GM23338 (cell line): ENCODE measurements around the gene ABHD5. TPM values are rescaled to one million over a fixed set of nuclear protein-coding genes. Genes with fewer than 3 reads are reported as not detected.

Experiments
- ATAC-seq: fragments of 200-7000 bp; cut with Tn5 transposase; 3 replicates; pipeline ENCODE4 v1.9.1; 2020
- DNase-seq: peaks from one replicate; pipeline ENCODE4 v3.0.0-alpha.2; 2015; ENCODE audit warnings: low spot score
- H2AFZ ChIP-seq: fragments of 200-600 bp; sonication (generic); 2 replicates; pipeline ENCODE4 v1.8.0; 2016; ENCODE audit warnings: antibody characterized with exemption, mild to moderate bottlenecking, moderate library complexity
- H3F3A ChIP-seq: fragments of 200-600 bp; sonication (generic); replicated peaks from 2 replicates; pipeline ENCODE4 v1.8.0; 2017; ENCODE audit warnings: antibody characterized with exemption, mixed run types, low read depth
- H3K27ac ChIP-seq: fragments of 200-600 bp; sonication (generic); 2 replicates; pipeline ENCODE4 v1.6.1; 2016; ENCODE audit warnings: low read depth
- H3K27me3 ChIP-seq: fragments of 200-600 bp; sonication (generic); 2 replicates; pipeline ENCODE4 v1.8.0; 2016; ENCODE audit warnings: mild to moderate bottlenecking, mixed run types, moderate library complexity; ENCODE audit not compliant: insufficient read depth
- H3K36me3 ChIP-seq: fragments of 200-600 bp; sonication (generic); 2 replicates; pipeline ENCODE4 v1.8.0; 2016; ENCODE audit warnings: mild to moderate bottlenecking; ENCODE audit not compliant: insufficient read depth
- H3K4me1 ChIP-seq: fragments of 200-600 bp; sonication (generic); 2 replicates; pipeline ENCODE4 v1.8.0; 2016; ENCODE audit warnings: mild to moderate bottlenecking, moderate library complexity; ENCODE audit not compliant: insufficient read depth
- H3K4me2 ChIP-seq: fragments of 200-600 bp; sonication (generic); 2 replicates; pipeline ENCODE4 v1.7.1; 2017; ENCODE audit warnings: mixed run types
- H3K4me3 ChIP-seq: fragments of 200-600 bp; sonication (generic); 2 replicates; pipeline ENCODE4 v1.6.1; 2016; ENCODE audit warnings: mixed run types
- H3K79me2 ChIP-seq: fragments of 200-600 bp; sonication (generic); replicated peaks from 2 replicates; pipeline ENCODE4 v1.8.0; 2017; ENCODE audit warnings: mild to moderate bottlenecking; ENCODE audit not compliant: insufficient read depth
- H3K9me2 ChIP-seq: fragments of 200-600 bp; sonication (generic); 2 replicates; pipeline ENCODE4 v1.8.0; 2017; ENCODE audit not compliant: insufficient read depth
- H4K20me1 ChIP-seq: fragments of 200-600 bp; sonication (generic); replicated peaks from 2 replicates; pipeline ENCODE4 v1.8.0; 2017; ENCODE audit warnings: mild to moderate bottlenecking; ENCODE audit not compliant: insufficient read depth
- H3K27ac Mint-ChIP-seq: 2 replicates; pipeline ENCODE4 v1.8.0; 2020; ENCODE audit warnings: inconsistent platforms, mild to moderate bottlenecking, moderate library complexity, mixed read lengths
- H3K27me3 Mint-ChIP-seq: 3 replicates; pipeline ENCODE4 v1.8.0; 2022; ENCODE audit warnings: low read depth, mild to moderate bottlenecking, moderate library complexity, mixed read lengths, inconsistent platforms; ENCODE audit not compliant: insufficient read depth, poor library complexity
- H3K36me3 Mint-ChIP-seq: 3 replicates; pipeline ENCODE4 v1.8.0; 2021; ENCODE audit warnings: low read depth, mild to moderate bottlenecking, inconsistent platforms, moderate library complexity, mixed read lengths
- H3K4me1 Mint-ChIP-seq: 3 replicates; pipeline ENCODE4 v1.8.0; 2020; ENCODE audit warnings: mild to moderate bottlenecking, inconsistent platforms, mixed read lengths
- H3K4me3 Mint-ChIP-seq: 3 replicates; pipeline ENCODE4 v1.8.0; 2021; ENCODE audit warnings: moderate library complexity, mild to moderate bottlenecking, inconsistent platforms, mixed read lengths
- H3K9me3 Mint-ChIP-seq: 3 replicates; pipeline ENCODE4 v1.8.0; 2020; ENCODE audit warnings: moderate library complexity, mild to moderate bottlenecking, inconsistent platforms, mixed read lengths
- CTCF ChIP-seq, 2 experiments: fragments of 200-600 bp in 1 of 2; sonication (generic) in 1 of 2; conservative IDR thresholded peaks; 2 replicates each; pipeline versions ENCODE4 v1.5.1 to v1.6.1; 2016 to 2017; ENCODE audit warnings: antibody characterized with exemption in 2 of 2, low read depth in 2 of 2, mild to moderate bottlenecking in 2 of 2, moderate library complexity in 1 of 2
- ETS1 ChIP-seq: IDR thresholded peaks from 2 replicates; pipeline ENCODE4 v1.6.1; 2016; ENCODE audit warnings: antibody characterized with exemption
- EZH2 ChIP-seq: fragments of 200-600 bp; sonication (generic); IDR thresholded peaks from one replicate; pipeline ENCODE4 v1.8.0; 2017; ENCODE audit warnings: antibody characterized with exemption, mild to moderate bottlenecking, low read depth; ENCODE audit not compliant: unreplicated experiment
- NANOG ChIP-seq: IDR thresholded peaks from 2 replicates; pipeline ENCODE4 v1.6.1; 2016; ENCODE audit warnings: antibody characterized with exemption, borderline replicate concordance
- ZNF462 ChIP-seq: fragments of 250-450 bp; sonication (Bioruptor Pico); IDR thresholded peaks from 2 replicates; pipeline ENCODE4 v1.5.0; 2020; ENCODE audit warnings: mild to moderate bottlenecking, moderate library complexity
- polyA plus RNA-seq: library from polyadenylated mRNA; unstranded; fragments of >200 nt; fragmentation: Nextera tagmentation; extraction: Ambion mirVana; gene quantifications from 2 replicates; pipeline ENCODE4 v1.2.1, GENCODE V29; 2016
- total RNA-seq: library from RNA; depleted of rRNA; stranded (reverse); fragments of >200 nt; shearing (Covaris generic); gene quantifications from 2 replicates; pipeline ENCODE4 v1.2.3, GENCODE V29; 2014

The ABHD5 gene
- total and polyA plus RNA-seq, 2 experiments from 2014 or later: 12.1 to 12.3 TPM

DNA sequence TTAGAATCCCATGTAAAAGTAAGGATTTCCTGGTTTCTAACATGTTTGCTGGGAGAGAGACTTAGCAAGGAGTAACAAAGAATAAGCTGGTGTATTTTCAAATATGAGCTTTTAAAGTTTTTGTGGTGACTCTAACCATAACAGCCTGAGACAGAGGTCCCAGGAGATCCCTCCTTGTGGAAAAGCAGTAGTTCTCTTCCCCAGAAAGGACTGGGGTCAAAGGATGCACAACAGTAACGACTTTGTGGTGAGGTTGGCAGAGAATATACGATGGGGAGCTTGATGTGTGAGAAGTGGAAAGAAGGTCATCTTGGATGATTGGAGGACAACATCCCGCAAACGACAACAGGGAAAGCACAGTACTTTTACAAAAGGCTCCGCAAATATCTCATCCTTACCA lies 38.2 kb downstream of the ABHD5 start:
- Histone ChIP-seq H3K27ac (no peak overlapping the region), H3K9me2 (peaks cover 10% of the 10 kb centered on the region), H3K36me3 (no peaks in the 10 kb centered on the region), H3K4me1 (peaks cover 7% of the 10 kb centered on the region), H3K27me3 (no peaks in the 10 kb centered on the region), H4K20me1 (no peaks in the 10 kb centered on the region), H2AFZ (no peak overlapping the region), H3K4me2 (no peak overlapping the region), H3K79me2 (no peaks in the 10 kb centered on the region), H3K4me3 (no peak overlapping the region), H3F3A (no peaks in the 10 kb centered on the region)
- DNase-seq: no peak
- no peaks in the 10 kb centered on the region for H3K27me3 Mint-ChIP-seq
- H3K9me3 Mint-ChIP-seq: no peaks in the 10 kb centered on the region; the same call in 2 of the 3 replicates
- no peak for ATAC-seq
- H3K36me3 Mint-ChIP-seq: no peaks in the 10 kb centered on the region; the same call in 2 of the 3 replicates
- TF ChIP-seq ETS1: no peak
- no peak for TF ChIP-seq EZH2
- no peak for TF ChIP-seq ZNF462
- no peak for TF ChIP-seq NANOG
- no peak for TF ChIP-seq CTCF (conservative IDR thresholded peaks at IDR 0.05; ENCODE audit: low read depth in 2 of 2)
- no peak overlapping the region for H3K27ac Mint-ChIP-seq
- H3K4me1 Mint-ChIP-seq: peaks cover 16% of the 10 kb centered on the region
- no peak overlapping the region for H3K4me3 Mint-ChIP-seq
